IPS-18c (cell line): ENCODE measurements around the gene MACROD2.

Experiments
- H3K4me3 ChIP-seq: 2 replicates; pipeline ENCODE4 v1.7.0; 2013; ENCODE audit warnings: low read depth, mild to moderate bottlenecking, low read length, moderate library complexity; ENCODE audit not compliant: insufficient read depth
- H3K9me3 ChIP-seq: one replicate; pipeline ENCODE4 v1.6.1; 2013; ENCODE audit warnings: mild to moderate bottlenecking, low read length, moderate library complexity; ENCODE audit not compliant: control insufficient read depth, insufficient read depth

MACROD2 gene

DNA sequence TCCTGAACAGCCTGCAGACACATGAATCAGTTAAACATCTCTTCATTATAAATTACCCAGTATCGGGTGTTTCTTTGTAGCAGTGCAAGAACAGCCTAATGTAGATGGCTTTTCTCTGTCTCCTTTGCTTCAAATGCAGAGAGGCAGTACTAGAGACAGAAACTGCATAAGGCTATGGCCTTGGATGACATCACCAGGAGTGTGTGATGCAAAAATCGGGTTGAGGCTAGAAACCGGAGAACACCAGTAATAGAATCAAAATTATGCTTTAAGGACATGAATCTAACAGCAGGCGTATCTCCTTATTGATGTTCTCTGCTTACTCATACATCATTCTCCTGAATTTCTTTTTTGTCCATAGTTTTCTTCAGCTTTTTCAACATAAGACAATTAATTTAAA is 391.4 kb downstream of the MACROD2 start:
- no peak overlapping the region for H3K4me3 ChIP-seq

DNA sequence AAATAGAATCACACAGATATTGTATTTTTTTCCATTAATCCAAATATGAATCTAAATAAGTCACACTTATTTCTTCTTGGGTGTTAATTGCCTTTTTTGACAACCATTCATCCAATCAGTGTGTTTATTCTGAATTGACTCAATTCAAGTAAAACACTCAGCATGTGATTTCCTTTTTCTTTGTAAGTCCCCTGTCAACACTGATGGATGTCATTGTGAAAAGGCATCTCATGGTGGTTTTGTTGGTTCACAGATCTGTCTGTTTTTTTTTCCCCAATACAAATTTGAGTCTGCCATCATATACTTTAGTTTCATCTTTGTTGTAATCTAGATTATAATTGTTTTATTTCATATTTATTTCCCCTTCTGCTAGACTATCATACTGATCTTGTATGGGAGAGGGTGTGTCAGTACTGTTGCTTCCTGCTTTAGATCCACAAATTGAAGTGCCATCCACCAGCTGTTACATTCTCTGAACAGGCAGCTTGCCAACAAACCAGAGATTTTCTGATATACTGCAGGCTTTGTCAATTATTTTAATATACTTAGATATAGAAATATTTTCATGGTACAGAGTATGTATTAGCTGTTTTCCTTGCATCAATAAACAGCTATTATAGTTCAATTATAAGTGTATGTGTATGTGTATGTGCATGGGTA is 406.3 kb downstream of the MACROD2 start:
- H3K4me3 ChIP-seq = no peak overlapping the region
- H3K9me3 ChIP-seq = no peaks in the 10 kb centered on the region

More for the DNA sequence above, 391.4 kb downstream of the MACROD2 start:
- H3K9me3 ChIP-seq = no peaks in the 10 kb centered on the region

DNA sequence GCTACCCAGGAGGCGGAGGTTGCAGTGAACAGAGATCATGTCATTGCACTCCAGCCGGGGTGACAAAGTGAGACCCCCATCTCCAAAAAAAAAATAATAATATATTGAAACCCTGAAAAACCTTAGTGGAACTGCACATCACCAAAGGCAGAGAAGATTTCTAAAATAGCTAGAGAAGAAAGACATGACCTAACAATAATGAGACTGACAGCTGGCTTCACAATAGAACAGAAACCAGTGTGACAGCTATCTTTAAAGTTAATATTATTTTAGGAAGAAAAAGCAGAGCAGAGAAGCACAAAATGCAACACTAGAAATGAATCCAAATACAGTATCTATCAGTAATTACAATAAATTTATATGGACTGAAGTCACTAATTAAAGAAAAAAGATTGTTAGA is 409.2 kb downstream of the MACROD2 start:
- Histone ChIP-seq H3K4me3 (no peak overlapping the region), H3K9me3 (no peaks in the 10 kb centered on the region)

DNA sequence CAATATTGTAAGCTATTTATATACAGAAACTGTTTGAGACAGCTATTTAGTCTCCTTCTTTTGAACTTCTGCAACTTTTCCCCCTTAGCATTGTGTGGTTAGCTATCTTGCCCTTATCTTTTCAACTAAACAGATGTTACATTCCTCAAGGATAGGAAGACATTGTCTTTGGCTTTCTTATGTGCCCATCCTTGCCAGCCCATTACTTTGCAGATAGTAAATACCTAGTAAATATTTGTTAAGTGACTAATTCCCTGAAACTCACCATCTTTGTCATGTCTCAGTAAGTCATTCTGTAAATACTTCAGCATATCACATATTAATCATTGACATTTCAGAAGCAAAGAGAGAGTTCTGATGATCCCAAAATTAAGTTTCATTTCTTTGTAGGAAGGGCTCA is 411.2 kb downstream of the MACROD2 start:
- Histone ChIP-seq H3K4me3 (no peak overlapping the region), H3K9me3 (no peaks in the 10 kb centered on the region)

DNA sequence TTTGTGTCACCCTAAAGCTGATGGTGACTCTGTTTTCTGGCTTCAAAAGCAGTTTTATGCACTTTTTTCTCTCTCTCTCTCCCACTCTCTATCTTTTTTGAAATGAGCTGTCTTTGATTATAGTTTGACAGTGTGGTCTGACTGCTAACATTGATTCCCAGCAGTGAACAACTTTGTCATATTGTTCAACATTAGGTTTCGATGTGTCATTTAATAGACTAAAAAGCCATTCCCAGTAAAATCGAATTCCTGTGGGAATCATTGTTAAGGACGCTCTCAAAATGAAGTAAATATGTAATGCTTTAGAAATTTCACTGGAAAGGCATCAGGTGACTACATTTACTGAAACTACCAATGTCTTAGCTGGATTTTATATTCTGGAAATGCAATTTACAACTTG is 412.0 kb downstream of the MACROD2 start:
- no peaks in the 10 kb centered on the region for H3K9me3 ChIP-seq
- H3K4me3 ChIP-seq = no peak overlapping the region

DNA sequence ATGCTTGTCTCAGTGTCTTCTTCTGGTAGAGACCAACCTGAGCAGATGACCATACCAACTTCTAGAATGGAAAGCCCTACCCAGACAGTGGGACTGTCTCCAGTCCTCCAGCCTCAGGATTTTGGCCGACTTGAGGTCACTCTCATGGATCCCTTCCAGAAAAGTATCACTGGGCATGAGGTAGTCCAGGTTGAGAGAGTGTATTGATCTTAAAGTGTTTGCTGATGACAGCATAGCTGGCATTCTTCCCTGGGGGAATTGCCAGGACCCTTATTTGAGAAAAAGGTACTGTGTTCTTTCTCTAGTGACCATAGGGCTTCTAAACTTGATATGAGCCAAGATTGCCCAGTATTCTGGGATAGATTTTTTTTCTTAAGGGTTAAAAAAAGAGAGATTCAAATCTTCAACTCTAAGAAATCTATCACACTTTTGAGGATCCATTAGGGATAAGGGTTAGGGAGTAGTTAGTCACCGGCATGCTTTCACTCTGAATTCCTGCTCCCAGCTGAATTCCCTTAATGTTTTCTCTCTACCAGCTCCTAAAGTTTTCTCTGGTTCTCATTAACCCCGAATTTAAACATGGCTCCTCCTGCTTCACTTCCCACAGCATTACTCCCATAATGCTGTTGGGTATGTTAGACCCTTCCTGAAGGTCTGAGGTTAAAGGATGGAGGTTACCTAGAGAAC is 415.7 kb downstream of the MACROD2 start:
- H3K4me3 ChIP-seq = no peak overlapping the region

DNA sequence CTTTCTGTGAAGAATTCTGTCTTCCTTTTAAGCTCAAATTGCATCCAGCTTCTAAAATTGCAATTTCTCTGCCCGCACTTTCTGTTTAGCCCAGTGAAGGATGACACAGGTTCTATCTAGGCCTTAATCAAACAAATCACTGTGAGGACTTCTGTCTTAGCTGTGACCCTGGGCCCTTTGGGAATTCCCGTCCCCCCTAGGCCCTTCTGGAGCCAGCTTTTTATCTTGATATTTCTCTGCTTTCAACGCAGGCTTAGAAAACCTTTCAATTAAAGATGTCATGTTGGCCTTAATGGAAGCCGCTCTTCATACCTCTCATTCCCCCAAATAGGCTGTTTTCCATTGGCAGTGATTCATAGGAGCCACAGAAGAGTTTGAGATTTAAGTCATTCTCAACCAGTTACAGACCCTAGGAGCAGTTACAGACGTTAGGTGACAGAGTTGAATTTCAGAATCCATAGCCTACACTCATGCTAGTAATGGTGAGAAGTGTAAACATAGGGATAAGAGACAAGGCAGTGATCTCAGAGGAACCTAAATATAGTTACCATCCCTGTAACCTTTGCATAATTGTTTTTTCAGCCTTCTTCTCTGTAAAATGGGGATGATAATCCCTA is 416.9 kb downstream of the MACROD2 start:
- no peaks in the 10 kb centered on the region for H3K9me3 ChIP-seq
- H3K4me3 ChIP-seq = no peak overlapping the region

More for the DNA sequence above, 415.7 kb downstream of the MACROD2 start:
- no peaks in the 10 kb centered on the region for H3K9me3 ChIP-seq

DNA sequence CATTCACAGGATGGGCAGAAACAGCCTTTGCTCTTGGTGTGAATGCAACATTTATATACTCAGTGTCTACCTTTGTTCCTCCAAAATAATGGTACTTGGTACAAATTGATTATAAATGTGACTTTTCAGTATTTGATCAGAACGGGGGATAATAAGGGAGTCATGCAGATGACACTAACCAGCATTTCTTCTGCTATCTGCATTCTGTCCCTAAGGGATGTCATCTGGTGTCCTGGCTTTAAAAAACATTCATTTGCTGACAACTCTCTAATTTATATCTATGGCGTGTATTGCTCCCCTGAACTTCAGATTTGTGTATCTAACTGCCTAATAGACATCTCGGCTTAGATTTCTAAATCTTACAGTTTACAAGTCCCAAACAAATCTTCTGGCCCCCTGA is 418.5 kb downstream of the MACROD2 start:
- Histone ChIP-seq H3K4me3 (no peak overlapping the region), H3K9me3 (no peaks in the 10 kb centered on the region)

DNA sequence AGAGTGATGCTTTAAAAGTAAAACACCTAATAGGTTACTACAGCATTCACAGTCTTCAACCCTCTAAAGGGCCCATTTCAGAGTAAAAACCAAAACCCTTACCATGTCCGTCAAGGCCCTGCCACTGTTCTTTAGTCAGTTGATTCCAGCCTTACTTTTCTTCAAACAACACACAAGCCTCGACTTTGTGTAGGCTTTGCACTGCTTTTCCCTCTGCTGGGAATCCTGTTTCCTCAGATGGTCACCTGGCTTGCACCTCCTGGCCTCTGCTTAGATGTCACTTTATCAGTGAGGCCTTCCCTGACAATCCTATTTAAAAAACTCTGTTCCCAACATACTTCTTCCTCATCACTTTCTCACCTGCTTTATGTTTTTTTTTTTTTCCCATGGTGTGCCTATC is 419.2 kb downstream of the MACROD2 start:
- Histone ChIP-seq H3K9me3 (no peaks in the 10 kb centered on the region), H3K4me3 (no peak overlapping the region)

DNA sequence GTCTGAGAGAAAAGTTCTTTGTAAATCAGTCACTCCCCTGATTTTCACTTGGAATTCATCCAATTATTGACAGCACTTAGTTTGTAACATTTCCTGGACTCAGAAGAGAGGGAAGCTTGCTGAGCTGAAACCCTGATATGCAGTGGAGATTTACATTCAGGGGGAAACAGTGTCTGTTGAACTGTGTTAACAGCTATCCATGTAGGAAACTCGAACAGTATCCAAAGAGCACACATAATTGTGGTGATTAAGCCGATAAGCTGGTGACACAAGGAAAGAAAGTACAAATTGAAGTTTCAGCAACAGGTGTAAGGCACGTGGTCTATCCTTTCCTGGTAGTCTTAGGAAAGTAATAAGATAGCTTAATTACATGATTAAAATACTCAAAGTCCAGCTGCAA is 420.2 kb downstream of the MACROD2 start:
- Histone ChIP-seq H3K4me3 (no peak overlapping the region), H3K9me3 (no peaks in the 10 kb centered on the region)

DNA sequence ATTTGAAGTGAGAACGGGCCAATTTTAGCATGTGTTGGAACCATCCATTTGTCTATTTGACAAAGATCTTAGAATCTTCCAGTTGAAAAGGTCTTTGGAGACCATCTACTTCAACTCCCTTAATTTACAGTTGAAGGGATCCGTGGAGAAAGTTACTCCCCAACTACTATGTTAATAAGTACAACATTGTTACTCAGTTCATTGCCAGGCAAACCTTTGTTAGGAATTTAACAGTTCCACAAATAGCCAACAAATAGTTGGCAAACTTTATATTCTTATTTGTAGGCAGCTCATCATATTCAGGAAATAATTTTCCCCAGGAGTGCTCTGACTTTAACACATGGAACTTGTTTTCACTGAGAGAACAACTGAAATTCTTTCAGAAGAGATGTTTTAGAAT is 423.1 kb downstream of the MACROD2 start:
- H3K9me3 ChIP-seq = no peaks in the 10 kb centered on the region
- no peak overlapping the region for H3K4me3 ChIP-seq

DNA sequence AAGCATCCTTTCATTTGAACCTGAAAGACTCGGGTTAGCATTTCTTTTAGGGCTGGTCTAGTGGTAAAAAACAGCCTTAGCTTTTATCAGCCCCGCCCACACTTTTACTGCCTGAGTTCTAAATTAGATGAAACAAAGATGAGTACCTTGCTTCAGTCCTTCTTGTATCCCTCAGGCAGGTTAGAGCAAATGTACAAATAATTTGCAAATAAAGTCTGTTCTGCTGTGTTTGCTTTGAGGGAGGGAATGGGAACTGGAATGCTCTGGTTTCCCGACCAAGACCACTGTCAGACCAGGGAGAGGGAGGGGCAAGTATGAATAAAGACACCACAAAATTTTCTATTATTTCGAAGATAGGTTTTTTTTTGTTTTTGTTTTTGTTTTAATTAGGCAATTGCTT is 427.6 kb downstream of the MACROD2 start:
- H3K4me3 ChIP-seq = no peak overlapping the region
- H3K9me3 ChIP-seq = no peaks in the 10 kb centered on the region

DNA sequence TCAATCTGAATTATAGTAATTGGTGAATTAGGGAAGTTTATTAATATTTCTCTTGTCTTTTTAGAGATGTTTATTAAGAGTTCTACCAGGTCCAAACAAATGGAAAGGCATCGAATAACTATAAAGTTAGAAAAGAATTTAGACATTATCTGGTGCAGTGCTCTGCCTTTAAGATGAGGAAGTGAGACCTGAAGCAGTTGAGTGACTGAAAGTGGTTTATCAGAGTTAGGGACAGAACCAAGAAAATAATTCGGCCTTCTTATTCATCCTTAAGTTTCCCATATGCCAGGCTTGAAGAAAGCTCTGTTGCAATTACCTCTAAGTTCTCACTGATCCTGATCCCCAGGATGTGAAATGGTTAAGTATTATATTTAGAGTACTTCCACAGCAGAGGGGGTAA is 436.3 kb downstream of the MACROD2 start:
- Histone ChIP-seq H3K9me3 (no peaks in the 10 kb centered on the region), H3K4me3 (no peak overlapping the region)

DNA sequence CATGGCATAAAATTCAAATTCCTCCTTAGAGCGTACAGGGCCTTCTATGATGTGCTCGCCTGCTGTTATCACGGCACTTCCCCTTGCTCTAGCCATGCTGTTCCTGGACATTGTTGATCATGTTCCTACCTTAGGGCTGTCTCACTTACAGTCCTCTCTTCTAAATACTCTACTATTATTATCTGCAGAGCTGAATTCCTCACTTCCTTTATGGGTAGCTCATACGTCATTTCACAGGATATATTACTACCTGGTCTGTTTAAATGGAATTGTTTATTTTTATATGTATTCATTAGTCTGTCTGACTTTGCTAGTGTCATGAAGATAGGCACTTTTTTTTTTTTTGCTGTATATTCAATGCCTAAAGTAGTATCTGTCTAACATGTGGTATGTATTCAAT is 436.8 kb downstream of the MACROD2 start:
- H3K9me3 ChIP-seq = no peaks in the 10 kb centered on the region
- H3K4me3 ChIP-seq = no peak overlapping the region

DNA sequence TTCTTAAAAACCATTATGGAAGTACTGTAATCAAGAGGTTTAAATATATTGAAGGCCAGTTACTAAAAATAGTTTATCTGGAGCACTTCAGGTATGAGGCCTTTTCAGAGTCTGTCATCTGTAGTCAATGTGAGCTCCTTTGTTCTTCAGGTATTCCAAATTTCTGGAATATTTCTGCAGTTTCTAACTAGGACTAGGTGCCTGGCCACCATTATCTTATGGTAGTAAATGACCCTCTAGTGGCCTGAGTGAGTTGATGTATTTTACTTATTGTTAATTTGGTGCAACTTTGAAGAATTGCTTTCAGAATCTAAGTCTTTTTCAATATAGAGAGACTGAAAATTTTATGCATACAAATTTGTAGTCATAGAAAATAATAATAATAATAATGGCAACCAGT is 437.3 kb downstream of the MACROD2 start:
- Histone ChIP-seq H3K9me3 (no peaks in the 10 kb centered on the region), H3K4me3 (no peak overlapping the region)

DNA sequence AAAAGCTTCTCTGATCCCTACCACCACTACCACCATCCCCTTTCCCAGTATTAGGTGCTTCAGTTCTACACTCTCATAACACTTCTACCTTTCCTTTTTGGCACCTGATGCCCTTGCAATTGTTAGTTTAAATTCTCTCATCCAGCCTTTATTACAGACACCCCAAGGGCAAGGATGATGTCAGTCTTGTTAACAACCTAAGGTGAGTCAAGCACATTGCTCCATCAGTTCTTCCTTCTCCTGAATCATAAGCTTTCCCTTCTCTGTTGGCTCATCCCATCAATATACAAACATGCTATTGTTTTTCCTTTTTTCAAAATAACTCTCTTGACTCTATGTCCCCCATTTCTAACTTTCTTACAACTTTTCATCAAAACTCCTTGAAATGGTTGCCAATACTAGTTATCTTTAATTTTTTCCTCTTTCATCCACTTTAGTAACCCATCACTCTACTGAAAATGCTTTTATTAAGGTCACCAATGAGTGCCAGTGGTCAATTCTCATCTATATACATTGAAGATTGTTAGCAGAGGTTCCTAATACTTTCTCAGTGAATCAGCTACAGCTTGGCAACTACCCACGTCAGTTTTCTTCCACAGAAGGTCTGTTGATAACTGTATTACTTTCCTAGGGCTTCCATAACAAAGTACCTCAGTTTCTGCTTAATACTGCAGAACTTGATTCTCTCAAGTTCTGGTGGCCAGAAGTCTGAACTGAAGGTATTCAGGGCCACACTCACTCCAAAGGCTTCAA is 439.2 kb downstream of the MACROD2 start:
- Histone ChIP-seq H3K4me3 (no peak overlapping the region), H3K9me3 (no peaks in the 10 kb centered on the region)

DNA sequence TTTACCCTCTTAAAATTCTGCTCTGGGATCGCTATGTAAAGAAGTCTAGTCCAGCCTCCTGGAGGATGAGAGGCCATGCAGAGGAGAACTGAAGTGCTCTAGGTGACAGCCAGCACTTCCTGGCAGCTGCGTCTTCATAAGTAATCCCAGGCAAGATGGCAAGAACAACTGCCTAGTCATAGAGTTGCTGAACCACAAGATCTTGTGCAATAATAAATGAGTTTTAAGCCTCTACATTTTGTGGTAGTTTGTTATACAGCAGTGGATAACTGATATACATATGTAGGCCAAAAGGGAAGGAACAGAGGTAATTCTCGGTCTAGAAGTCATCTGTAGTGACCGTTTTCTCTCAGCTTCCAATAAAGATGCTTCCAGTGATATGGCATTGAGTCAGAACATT is 445.9 kb downstream of the MACROD2 start:
- peaks cover 4% of the 10 kb centered on the region for H3K9me3 ChIP-seq
- no peak overlapping the region for H3K4me3 ChIP-seq

DNA sequence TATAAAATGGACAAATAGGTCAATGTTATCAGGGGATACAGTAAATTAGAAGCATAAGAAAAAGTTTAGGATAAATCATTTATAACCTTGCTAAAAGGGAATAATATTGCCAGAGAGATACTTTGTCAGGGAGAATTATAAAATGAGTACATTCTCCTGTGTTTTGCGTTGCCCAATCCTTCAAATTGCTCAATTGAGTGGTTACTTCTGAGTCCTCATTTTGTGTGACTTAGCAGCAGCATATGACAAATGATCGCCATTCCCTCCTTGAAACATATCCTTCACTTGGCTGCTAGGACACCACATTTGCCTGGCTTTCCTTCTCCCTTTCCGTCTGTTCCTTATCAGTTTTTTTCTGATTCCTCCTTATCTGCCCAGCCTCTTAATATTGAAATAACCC is 448.8 kb downstream of the MACROD2 start:
- Histone ChIP-seq H3K4me3 (no peak overlapping the region), H3K9me3 (peaks cover 4% of the 10 kb centered on the region)
